HL-60 (cell line): Measurements from ENCODE around the gene MS4A6A.
A peak's percentile ranks its signal among the peaks of the same experiment; 100 is the strongest.
"Not testable (repeated sequence)": the region's sequence is repeated elsewhere in the genome, so short reads cannot be mapped to it uniquely, and the experiment has no call there.

Source experiments
- DNase-seq, 2 experiments: peaks; one replicate each; pipeline ENCODE4 v3.0.0-alpha.2; 2010 to 2020; ENCODE audit warnings: low read depth in 1 of 2, low spot score in 1 of 2
- H3K27ac ChIP-seq: fragments of 250-450 bp; sonication (Bioruptor Pico); replicated peaks from 2 replicates; pipeline ENCODE4 v1.5.1; 2020; ENCODE audit warnings: mild to moderate bottlenecking, moderate library complexity
- H3K27me3 ChIP-seq: fragments of 250-450 bp; sonication (Bioruptor Pico); 2 replicates; pipeline ENCODE4 v1.5.1; 2021; ENCODE audit warnings: mild to moderate bottlenecking, moderate library complexity; ENCODE audit not compliant: insufficient read depth, poor library complexity, severe bottlenecking
- H3K4me3 ChIP-seq: replicated peaks from 2 replicates; pipeline ENCODE4 v1.5.1; 2011; ENCODE audit warnings: mild to moderate bottlenecking, control low read depth, low read length; ENCODE audit not compliant: insufficient read depth
- GABPA ChIP-seq: IDR thresholded peaks from 2 replicates; pipeline ENCODE4 v1.6.1; 2012; ENCODE audit warnings: low read depth
- POLR2AphosphoS5 ChIP-seq: IDR thresholded peaks from 2 replicates; pipeline ENCODE4 v1.6.1; 2012; ENCODE audit warnings: low read depth
- REST ChIP-seq: IDR thresholded peaks from 2 replicates; pipeline ENCODE4 v1.6.1; 2012; ENCODE audit warnings: low read depth; ENCODE audit not compliant: insufficient replicate concordance
- SPI1 ChIP-seq: IDR thresholded peaks from 2 replicates; pipeline ENCODE4 v1.6.1; 2012; ENCODE audit warnings: low read depth, mild to moderate bottlenecking, borderline replicate concordance
- TF ChIP-seq, protein P1 (sequence below): IDR thresholded peaks from one replicate; pipeline ENCODE4 v1.5.1; 2011; ENCODE audit warnings: low read length, control low read depth, inconsistent platforms; ENCODE audit not compliant: insufficient read depth

Gene MS4A6A

DNA sequence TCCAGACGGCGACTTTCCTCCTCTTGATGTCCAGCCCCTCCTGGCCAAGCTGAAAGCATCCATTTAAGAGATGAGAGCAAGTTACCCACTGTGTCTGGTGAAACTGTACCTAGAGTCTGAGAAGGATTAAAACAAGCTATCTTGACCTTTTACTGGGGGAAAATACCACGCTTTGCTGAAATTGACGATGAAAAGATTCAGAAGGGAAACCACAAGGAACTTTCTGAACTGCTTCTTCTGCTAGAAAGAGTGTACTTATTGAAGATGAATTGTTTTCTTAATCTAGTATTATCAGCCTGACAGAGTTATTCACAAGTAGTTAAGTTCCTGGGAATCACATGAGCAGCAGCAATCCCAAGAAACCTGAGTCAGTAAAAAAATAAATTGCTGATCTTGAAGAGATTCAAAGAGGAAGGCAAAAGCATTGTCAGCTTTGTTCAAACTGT is 13.1 kb upstream of the MS4A6A start:
- H3K27ac ChIP-seq = no peak overlapping the region
- TF ChIP-seq REST (no peak), SPI1 (no peak), GABPA (no peak), POLR2AphosphoS5 (no peak)
- TF ChIP-seq, protein P1, sequence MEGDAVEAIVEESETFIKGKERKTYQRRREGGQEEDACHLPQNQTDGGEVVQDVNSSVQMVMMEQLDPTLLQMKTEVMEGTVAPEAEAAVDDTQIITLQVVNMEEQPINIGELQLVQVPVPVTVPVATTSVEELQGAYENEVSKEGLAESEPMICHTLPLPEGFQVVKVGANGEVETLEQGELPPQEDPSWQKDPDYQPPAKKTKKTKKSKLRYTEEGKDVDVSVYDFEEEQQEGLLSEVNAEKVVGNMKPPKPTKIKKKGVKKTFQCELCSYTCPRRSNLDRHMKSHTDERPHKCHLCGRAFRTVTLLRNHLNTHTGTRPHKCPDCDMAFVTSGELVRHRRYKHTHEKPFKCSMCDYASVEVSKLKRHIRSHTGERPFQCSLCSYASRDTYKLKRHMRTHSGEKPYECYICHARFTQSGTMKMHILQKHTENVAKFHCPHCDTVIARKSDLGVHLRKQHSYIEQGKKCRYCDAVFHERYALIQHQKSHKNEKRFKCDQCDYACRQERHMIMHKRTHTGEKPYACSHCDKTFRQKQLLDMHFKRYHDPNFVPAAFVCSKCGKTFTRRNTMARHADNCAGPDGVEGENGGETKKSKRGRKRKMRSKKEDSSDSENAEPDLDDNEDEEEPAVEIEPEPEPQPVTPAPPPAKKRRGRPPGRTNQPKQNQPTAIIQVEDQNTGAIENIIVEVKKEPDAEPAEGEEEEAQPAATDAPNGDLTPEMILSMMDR = no peak

GRCh38 chr11:60194511-60194910 is 11.6 kb upstream of the MS4A6A start:
- Histone ChIP-seq H3K27me3 (no peaks in the 10 kb centered on the region), H3K27ac (peak overlapping the region; percentile 42), H3K4me3 (no peak overlapping the region)
- DNase-seq = no peak
- TF ChIP-seq, protein P1 = no peak
- TF ChIP-seq POLR2AphosphoS5 (no peak), SPI1 (no peak), GABPA (no peak), REST (no peak)

More for the DNA sequence above, 13.1 kb upstream of the MS4A6A start:
- no peak for DNase-seq
- Histone ChIP-seq H3K27me3 (no peaks in the 10 kb centered on the region), H3K4me3 (no peak overlapping the region)

DNA sequence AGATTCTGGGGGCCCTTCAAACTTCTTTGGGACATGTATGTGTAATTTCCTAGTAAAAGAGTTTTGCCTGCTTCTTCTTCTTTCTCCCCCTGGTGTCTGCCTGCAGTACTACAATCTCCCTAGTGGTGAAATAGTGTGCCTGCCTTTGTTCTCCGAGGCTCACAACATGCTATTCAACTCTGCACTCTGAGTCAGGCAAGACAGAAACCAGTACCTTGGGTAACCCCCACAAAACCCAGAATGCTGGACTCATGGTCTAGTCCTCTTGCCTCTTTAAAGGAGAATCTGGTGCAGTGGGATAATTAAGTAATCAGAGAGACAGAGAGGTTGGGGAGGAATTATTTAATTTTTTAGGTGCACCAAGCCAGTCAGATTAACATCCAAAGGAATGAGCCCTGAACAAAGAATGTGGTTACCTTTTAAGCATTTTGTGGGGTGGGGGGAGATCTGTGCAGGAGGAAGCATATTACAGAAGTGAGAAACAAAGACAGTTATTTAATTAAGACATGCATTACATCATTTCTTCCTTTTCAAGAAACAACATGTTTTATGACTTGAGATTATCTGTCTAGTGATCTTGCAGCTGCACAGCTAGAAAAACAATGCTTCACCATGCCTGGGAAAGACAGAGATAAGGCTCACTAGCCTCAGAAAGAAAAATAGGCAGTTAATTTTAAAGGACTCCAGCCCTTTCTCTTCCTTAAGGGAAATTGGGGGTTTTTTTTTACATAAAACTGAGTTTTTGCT is 11.0 kb upstream of the MS4A6A start:
- H3K27ac ChIP-seq = peak overlapping the region; percentile 42
- no peak overlapping the region for H3K4me3 ChIP-seq
- TF ChIP-seq POLR2AphosphoS5 = no peak
- TF ChIP-seq, protein P1 = peak; percentile 73
- DNase-seq = peak; percentile 75 to 82
- no peaks in the 10 kb centered on the region for H3K27me3 ChIP-seq

GRCh38 chr11:60192564-60192963 is 9.7 kb upstream of the MS4A6A start:
- not testable (repeated sequence) for H3K4me3 ChIP-seq, H3K27ac ChIP-seq, H3K27me3 ChIP-seq, DNase-seq

DNA sequence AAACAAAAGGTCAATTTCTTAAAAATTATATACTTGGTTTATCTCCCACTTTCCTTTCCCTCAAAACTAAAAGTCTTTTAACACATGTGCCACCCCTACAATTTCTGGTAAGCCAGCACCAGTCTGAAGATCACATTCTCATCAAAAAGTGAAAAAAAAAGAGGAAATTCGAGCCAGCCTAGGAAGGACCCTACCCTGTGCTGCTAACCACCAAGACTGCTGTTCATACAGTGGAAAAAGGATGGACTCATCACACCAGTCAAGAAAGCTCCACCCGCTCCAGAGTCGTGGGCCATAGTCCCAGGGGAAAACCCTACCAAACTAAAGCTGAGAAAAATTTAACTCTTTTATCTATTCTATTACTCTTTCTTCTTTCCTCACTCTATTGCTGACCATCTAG is 5.6 kb upstream of the MS4A6A start:
- not testable (repeated sequence) for H3K27me3 ChIP-seq, H3K27ac ChIP-seq, H3K4me3 ChIP-seq
- DNase-seq = peak in 1 of 2 experiments; percentile 52

GRCh38 chr11:60186128-60186527 is 3.2 kb upstream of the MS4A6A start:
- H3K27ac ChIP-seq, H3K27me3 ChIP-seq, DNase-seq, H3K4me3 ChIP-seq: not testable (repeated sequence)

GRCh38 chr11:60185512-60185827 is 2.6 kb upstream of the MS4A6A start:
- not testable (repeated sequence) for DNase-seq, H3K27me3 ChIP-seq, H3K4me3 ChIP-seq
- 0 out of 2 replicates have a peak overlapping the region, but pooled peaks have one; percentile 2 for H3K27ac ChIP-seq
